WTC11 (cell line): Measurements from ENCODE around the gene CHN1. TPM values are rescaled to one million over a fixed set of nuclear protein-coding genes. Genes with fewer than 3 reads are reported as not detected.

ENCODE experiments used
- ATAC-seq: fragments of 200-7000 bp; cut with Tn5 transposase; 2 replicates; pipeline ENCODE4 v1.10.0; 2021; ENCODE audit warnings: mild to moderate bottlenecking, moderate library complexity
- CTCF ChIA-PET: fragments of 300-600 bp; sonication (Branson Sonifier 250); formaldehyde crosslinking; loops from one replicate; lab custom pipeline; 2021; ENCODE audit warnings: antibody characterized with exemption; lab: Charles Lee
- POLR2A ChIA-PET: fragments of 350-600 bp; sonication (Branson Sonifier 250); formaldehyde crosslinking; loops from one replicate; lab custom pipeline; 2021; ENCODE audit warnings: antibody characterized with exemption; lab: Charles Lee
- DNase-seq: peaks from one replicate; pipeline ENCODE4 v3.0.0; 2021; ENCODE audit warnings: low spot score
- H3K27ac Mint-ChIP-seq: 2 replicates; pipeline ENCODE4 v1.8.0; 2021; ENCODE audit warnings: mixed read lengths
- H3K27me3 Mint-ChIP-seq: 2 replicates; pipeline ENCODE4 v1.8.0; 2021; ENCODE audit warnings: low read depth, mild to moderate bottlenecking, moderate library complexity, mixed read lengths
- H3K36me3 Mint-ChIP-seq: 2 replicates; pipeline ENCODE4 v1.8.0; 2021; ENCODE audit warnings: mixed read lengths
- H3K4me1 Mint-ChIP-seq: 2 replicates; pipeline ENCODE4 v1.8.0; 2022; ENCODE audit warnings: mixed read lengths
- H3K4me3 Mint-ChIP-seq: 2 replicates; pipeline ENCODE4 v1.8.0; 2021; ENCODE audit warnings: mild to moderate bottlenecking, moderate library complexity, mixed read lengths
- H3K9me3 Mint-ChIP-seq: 2 replicates; pipeline ENCODE4 v1.8.0; 2021; ENCODE audit warnings: mixed read lengths
- CBFB ChIP-seq: sonication (generic); formaldehyde crosslinking; IDR thresholded peaks from 2 replicates; pipeline ENCODE4 v1.8.1; 2022; ENCODE audit warnings: mild to moderate bottlenecking, low read depth, missing genetic modification reagents
- CREM ChIP-seq: sonication (generic); formaldehyde crosslinking; IDR thresholded peaks from 2 replicates; pipeline ENCODE4 v1.8.1; 2022; ENCODE audit warnings: mild to moderate bottlenecking, missing genetic modification reagents, moderate library complexity
- KAT7 ChIP-seq: sonication (generic); formaldehyde crosslinking; IDR thresholded peaks from 2 replicates; pipeline ENCODE4 v1.8.1; 2023; ENCODE audit warnings: missing genetic modification reagents, mild to moderate bottlenecking, borderline replicate concordance
- MXD4 ChIP-seq: fragments of 250-450 bp; sonication (Bioruptor Pico); IDR thresholded peaks from 2 replicates; pipeline ENCODE4 v1.8.0; 2021; ENCODE audit warnings: mild to moderate bottlenecking, moderate library complexity, borderline replicate concordance
- NR3C1 ChIP-seq: sonication (generic); formaldehyde crosslinking; conservative IDR thresholded peaks from 2 replicates; pipeline ENCODE4 v1.8.1; 2023; ENCODE audit warnings: low read depth, mild to moderate bottlenecking, missing genetic modification reagents
- OVOL2 ChIP-seq: fragments of 250-450 bp; sonication (Bioruptor Pico); IDR thresholded peaks from 2 replicates; pipeline ENCODE4 v1.9.0; 2021; ENCODE audit warnings: mild to moderate bottlenecking, borderline replicate concordance
- RORB ChIP-seq: fragments of 250-450 bp; sonication (Bioruptor Pico); IDR thresholded peaks from 2 replicates; pipeline ENCODE4 v1.9.0; 2021; ENCODE audit warnings: mild to moderate bottlenecking
- SMAD4 ChIP-seq: sonication (generic); formaldehyde crosslinking; IDR thresholded peaks from 2 replicates; pipeline ENCODE4 v1.8.0; 2022; ENCODE audit warnings: mild to moderate bottlenecking, missing genetic modification reagents
- SP1 ChIP-seq: sonication (generic); formaldehyde crosslinking; conservative IDR thresholded peaks from 2 replicates; pipeline ENCODE4 v1.8.1; 2022; ENCODE audit warnings: missing genetic modification reagents
- ZNF219 ChIP-seq: sonication (generic); formaldehyde crosslinking; IDR thresholded peaks from 2 replicates; pipeline ENCODE4 v1.8.0; 2023; ENCODE audit warnings: missing genetic modification reagents, mild to moderate bottlenecking, borderline replicate concordance
- total RNA-seq: library from RNA; stranded (reverse); gene quantifications from 3 replicates; pipeline ENCODE4 v1.2.3, GENCODE V29; 2021
- TF ChIP-seq, protein P1 (sequence below): fragments of 250-450 bp; sonication (Bioruptor Pico); IDR thresholded peaks from 2 replicates; pipeline ENCODE4 v1.8.0; 2021; ENCODE audit warnings: mild to moderate bottlenecking
- TF ChIP-seq, protein P2 (sequence below): fragments of 250-450 bp; sonication (Bioruptor Pico); IDR thresholded peaks from 2 replicates; pipeline ENCODE4 v1.9.0; 2021; ENCODE audit warnings: mild to moderate bottlenecking, borderline replicate concordance
- TF ChIP-seq, protein P3 (sequence below): fragments of 250-450 bp; sonication (Bioruptor Pico); IDR thresholded peaks from 2 replicates; pipeline ENCODE4 v1.9.0; 2021; ENCODE audit warnings: mild to moderate bottlenecking
- TF ChIP-seq, protein P4 (sequence below): sonication (generic); formaldehyde crosslinking; IDR thresholded peaks from 2 replicates; pipeline ENCODE4 v1.8.1; 2022; ENCODE audit warnings: low read depth, missing genetic modification reagents, borderline replicate concordance
- TF ChIP-seq, protein P5 (sequence below): sonication (generic); formaldehyde crosslinking; IDR thresholded peaks from 2 replicates; pipeline ENCODE4 v1.8.0; 2022; ENCODE audit warnings: mild to moderate bottlenecking, missing genetic modification reagents
- TF ChIP-seq, protein P6 (sequence below): sonication (generic); formaldehyde crosslinking; IDR thresholded peaks from 2 replicates; pipeline ENCODE4 v1.8.0; 2022; ENCODE audit warnings: mild to moderate bottlenecking, missing genetic modification reagents

Gene CHN1
- total RNA-seq, 1 experiment from 2014 or later = 30.0 TPM

DNA sequence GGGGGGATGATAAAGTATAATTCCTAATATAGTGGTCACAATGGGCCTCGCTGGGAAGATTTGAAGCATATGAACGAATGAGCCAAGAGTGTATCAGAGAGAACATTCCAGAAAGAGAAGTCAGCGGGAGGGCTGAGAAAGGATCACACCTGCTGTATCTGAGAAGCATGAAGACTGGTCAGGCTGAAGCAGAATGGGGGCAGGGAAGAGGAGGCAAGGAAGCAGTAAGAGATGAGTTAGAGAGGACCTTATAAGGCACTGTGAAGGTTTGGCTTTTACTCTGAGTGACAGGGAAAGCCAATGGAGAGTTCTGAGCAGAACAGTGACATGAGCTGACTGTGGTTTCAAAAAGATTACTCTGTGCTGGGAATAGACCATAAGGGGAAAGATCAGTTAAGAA lies 73.5 kb downstream of the CHN1 start (continued):
- TF ChIP-seq, protein P1, sequence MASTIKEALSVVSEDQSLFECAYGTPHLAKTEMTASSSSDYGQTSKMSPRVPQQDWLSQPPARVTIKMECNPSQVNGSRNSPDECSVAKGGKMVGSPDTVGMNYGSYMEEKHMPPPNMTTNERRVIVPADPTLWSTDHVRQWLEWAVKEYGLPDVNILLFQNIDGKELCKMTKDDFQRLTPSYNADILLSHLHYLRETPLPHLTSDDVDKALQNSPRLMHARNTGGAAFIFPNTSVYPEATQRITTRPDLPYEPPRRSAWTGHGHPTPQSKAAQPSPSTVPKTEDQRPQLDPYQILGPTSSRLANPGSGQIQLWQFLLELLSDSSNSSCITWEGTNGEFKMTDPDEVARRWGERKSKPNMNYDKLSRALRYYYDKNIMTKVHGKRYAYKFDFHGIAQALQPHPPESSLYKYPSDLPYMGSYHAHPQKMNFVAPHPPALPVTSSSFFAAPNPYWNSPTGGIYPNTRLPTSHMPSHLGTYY (CRISPR knock-in tag) = no peak
- TF ChIP-seq, protein P2, sequence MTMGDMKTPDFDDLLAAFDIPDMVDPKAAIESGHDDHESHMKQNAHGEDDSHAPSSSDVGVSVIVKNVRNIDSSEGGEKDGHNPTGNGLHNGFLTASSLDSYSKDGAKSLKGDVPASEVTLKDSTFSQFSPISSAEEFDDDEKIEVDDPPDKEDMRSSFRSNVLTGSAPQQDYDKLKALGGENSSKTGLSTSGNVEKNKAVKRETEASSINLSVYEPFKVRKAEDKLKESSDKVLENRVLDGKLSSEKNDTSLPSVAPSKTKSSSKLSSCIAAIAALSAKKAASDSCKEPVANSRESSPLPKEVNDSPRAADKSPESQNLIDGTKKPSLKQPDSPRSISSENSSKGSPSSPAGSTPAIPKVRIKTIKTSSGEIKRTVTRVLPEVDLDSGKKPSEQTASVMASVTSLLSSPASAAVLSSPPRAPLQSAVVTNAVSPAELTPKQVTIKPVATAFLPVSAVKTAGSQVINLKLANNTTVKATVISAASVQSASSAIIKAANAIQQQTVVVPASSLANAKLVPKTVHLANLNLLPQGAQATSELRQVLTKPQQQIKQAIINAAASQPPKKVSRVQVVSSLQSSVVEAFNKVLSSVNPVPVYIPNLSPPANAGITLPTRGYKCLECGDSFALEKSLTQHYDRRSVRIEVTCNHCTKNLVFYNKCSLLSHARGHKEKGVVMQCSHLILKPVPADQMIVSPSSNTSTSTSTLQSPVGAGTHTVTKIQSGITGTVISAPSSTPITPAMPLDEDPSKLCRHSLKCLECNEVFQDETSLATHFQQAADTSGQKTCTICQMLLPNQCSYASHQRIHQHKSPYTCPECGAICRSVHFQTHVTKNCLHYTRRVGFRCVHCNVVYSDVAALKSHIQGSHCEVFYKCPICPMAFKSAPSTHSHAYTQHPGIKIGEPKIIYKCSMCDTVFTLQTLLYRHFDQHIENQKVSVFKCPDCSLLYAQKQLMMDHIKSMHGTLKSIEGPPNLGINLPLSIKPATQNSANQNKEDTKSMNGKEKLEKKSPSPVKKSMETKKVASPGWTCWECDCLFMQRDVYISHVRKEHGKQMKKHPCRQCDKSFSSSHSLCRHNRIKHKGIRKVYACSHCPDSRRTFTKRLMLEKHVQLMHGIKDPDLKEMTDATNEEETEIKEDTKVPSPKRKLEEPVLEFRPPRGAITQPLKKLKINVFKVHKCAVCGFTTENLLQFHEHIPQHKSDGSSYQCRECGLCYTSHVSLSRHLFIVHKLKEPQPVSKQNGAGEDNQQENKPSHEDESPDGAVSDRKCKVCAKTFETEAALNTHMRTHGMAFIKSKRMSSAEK (CRISPR knock-in tag) = no peak
- TF ChIP-seq OVOL2 (no peak), NR3C1 (CRISPR knock-in tag) (no peak), SP1 (CRISPR knock-in tag) (no peak), CBFB (no peak), KAT7 (CRISPR knock-in tag) (no peak)
- TF ChIP-seq, protein P3, sequence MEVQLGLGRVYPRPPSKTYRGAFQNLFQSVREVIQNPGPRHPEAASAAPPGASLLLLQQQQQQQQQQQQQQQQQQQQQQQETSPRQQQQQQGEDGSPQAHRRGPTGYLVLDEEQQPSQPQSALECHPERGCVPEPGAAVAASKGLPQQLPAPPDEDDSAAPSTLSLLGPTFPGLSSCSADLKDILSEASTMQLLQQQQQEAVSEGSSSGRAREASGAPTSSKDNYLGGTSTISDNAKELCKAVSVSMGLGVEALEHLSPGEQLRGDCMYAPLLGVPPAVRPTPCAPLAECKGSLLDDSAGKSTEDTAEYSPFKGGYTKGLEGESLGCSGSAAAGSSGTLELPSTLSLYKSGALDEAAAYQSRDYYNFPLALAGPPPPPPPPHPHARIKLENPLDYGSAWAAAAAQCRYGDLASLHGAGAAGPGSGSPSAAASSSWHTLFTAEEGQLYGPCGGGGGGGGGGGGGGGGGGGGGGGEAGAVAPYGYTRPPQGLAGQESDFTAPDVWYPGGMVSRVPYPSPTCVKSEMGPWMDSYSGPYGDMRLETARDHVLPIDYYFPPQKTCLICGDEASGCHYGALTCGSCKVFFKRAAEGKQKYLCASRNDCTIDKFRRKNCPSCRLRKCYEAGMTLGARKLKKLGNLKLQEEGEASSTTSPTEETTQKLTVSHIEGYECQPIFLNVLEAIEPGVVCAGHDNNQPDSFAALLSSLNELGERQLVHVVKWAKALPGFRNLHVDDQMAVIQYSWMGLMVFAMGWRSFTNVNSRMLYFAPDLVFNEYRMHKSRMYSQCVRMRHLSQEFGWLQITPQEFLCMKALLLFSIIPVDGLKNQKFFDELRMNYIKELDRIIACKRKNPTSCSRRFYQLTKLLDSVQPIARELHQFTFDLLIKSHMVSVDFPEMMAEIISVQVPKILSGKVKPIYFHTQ (CRISPR knock-in tag) = no peak
- TF ChIP-seq, protein P4, sequence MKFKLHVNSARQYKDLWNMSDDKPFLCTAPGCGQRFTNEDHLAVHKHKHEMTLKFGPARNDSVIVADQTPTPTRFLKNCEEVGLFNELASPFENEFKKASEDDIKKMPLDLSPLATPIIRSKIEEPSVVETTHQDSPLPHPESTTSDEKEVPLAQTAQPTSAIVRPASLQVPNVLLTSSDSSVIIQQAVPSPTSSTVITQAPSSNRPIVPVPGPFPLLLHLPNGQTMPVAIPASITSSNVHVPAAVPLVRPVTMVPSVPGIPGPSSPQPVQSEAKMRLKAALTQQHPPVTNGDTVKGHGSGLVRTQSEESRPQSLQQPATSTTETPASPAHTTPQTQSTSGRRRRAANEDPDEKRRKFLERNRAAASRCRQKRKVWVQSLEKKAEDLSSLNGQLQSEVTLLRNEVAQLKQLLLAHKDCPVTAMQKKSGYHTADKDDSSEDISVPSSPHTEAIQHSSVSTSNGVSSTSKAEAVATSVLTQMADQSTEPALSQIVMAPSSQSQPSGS (CRISPR knock-in tag) = no peak

- ATAC-seq = no peak
- Mint-ChIP-seq H3K4me1 (peaks cover 51% of the 10 kb centered on the region), H3K4me3 (no peak overlapping the region), H3K27me3 (no peaks in the 10 kb centered on the region), H3K36me3 (no peaks in the 10 kb centered on the region), H3K9me3 (no peaks in the 10 kb centered on the region), H3K27ac (peak overlapping the region; percentile 73)
- POLR2A ChIA-PET = no interaction called here
- CTCF ChIA-PET = no interaction called here
- TF ChIP-seq, protein P5, sequence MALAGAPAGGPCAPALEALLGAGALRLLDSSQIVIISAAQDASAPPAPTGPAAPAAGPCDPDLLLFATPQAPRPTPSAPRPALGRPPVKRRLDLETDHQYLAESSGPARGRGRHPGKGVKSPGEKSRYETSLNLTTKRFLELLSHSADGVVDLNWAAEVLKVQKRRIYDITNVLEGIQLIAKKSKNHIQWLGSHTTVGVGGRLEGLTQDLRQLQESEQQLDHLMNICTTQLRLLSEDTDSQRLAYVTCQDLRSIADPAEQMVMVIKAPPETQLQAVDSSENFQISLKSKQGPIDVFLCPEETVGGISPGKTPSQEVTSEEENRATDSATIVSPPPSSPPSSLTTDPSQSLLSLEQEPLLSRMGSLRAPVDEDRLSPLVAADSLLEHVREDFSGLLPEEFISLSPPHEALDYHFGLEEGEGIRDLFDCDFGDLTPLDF (CRISPR knock-in tag) = no peak
- TF ChIP-seq MXD4 (CRISPR knock-in tag) (no peak), CREM (no peak), RORB (CRISPR knock-in tag) (no peak), SMAD4 (CRISPR knock-in tag) (no peak), ZNF219 (CRISPR knock-in tag) (no peak)
- TF ChIP-seq, protein P6, sequence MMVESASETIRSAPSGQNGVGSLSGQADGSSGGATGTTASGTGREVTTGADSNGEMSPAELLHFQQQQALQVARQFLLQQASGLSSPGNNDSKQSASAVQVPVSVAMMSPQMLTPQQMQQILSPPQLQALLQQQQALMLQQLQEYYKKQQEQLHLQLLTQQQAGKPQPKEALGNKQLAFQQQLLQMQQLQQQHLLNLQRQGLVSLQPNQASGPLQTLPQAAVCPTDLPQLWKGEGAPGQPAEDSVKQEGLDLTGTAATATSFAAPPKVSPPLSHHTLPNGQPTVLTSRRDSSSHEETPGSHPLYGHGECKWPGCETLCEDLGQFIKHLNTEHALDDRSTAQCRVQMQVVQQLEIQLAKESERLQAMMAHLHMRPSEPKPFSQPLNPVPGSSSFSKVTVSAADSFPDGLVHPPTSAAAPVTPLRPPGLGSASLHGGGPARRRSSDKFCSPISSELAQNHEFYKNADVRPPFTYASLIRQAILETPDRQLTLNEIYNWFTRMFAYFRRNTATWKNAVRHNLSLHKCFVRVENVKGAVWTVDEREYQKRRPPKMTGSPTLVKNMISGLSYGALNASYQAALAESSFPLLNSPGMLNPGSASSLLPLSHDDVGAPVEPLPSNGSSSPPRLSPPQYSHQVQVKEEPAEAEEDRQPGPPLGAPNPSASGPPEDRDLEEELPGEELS (CRISPR knock-in tag) = no peak
- DNase-seq = no peak
Measured at GRCh38 chr2:174929786-174930185, 75.4 kb downstream of the CHN1 start.
